ENCODE data around the gene MATN4. TPM values are rescaled to one million over a fixed set of nuclear protein-coding genes. Genes with fewer than 3 reads are reported as not detected.

Gene MATN4
- total RNA-seq, 1 donor from 2014 or later = not detected

DNA sequence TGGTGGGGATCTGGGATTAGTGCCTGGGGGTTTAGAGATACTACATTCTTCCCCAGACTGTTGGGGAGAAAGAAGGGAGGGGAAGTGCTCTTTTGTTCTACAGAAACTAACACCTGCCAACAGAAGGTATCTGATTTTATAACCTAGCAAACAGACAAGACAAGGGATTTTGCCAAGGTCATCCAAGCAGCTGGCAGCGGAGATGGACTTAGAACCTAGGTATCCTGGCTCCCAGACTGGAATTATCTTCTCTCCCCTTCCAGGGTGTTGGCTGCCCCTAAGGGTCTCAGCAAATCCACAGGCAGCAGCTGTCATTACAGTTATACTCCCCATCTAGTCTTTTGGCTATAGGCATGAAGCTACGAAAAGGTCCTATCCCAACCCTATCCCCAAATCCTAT, 31.7 kb upstream of the MATN4 start:
- no peaks in the 10 kb centered on the region for H3K9me3 ChIP-seq
- TF ChIP-seq POLR2A (IDR thresholded peaks at IDR 0.05) (no peak), POLR2AphosphoS5 (IDR thresholded peaks at IDR 0.05; ENCODE audit: insufficient read depth in 1 of 2, low read depth in 1 of 2) (no peak)
- TF ChIP-seq, protein P1, sequence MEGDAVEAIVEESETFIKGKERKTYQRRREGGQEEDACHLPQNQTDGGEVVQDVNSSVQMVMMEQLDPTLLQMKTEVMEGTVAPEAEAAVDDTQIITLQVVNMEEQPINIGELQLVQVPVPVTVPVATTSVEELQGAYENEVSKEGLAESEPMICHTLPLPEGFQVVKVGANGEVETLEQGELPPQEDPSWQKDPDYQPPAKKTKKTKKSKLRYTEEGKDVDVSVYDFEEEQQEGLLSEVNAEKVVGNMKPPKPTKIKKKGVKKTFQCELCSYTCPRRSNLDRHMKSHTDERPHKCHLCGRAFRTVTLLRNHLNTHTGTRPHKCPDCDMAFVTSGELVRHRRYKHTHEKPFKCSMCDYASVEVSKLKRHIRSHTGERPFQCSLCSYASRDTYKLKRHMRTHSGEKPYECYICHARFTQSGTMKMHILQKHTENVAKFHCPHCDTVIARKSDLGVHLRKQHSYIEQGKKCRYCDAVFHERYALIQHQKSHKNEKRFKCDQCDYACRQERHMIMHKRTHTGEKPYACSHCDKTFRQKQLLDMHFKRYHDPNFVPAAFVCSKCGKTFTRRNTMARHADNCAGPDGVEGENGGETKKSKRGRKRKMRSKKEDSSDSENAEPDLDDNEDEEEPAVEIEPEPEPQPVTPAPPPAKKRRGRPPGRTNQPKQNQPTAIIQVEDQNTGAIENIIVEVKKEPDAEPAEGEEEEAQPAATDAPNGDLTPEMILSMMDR (IDR thresholded peaks at IDR 0.05) = no peak
- H3K27me3 ChIP-seq = no peaks in the 10 kb centered on the region
- no peak for DNase-seq (ENCODE audit: extremely low spot score in 2 of 2)
- H3K4me3 ChIP-seq = no peak overlapping the region
- H3K4me1 ChIP-seq = peaks cover 82% of the 10 kb centered on the region
- H3K27ac ChIP-seq = peak overlapping the region; percentile 91
- H3K36me3 ChIP-seq = peaks cover 0 to 8% of the 10 kb centered on the region in 2 donors
- intact Hi-C loops (cut with DNase I) = no loop called here

GRCh38 chr20:45339084-45339483, 31.0 kb upstream of the MATN4 start:
- DNase-seq (ENCODE audit: extremely low spot score in 2 of 2) = no peak
- Histone ChIP-seq H3K9me3 (no peaks in the 10 kb centered on the region), H3K27me3 (no peaks in the 10 kb centered on the region), H3K27ac (peak overlapping the region; percentile 81), H3K36me3 (peaks cover 0 to 11% of the 10 kb centered on the region in 2 donors), H3K4me3 (no peak overlapping the region), H3K4me1 (peaks cover 75% of the 10 kb centered on the region)
- no peak for TF ChIP-seq POLR2A (IDR thresholded peaks at IDR 0.05)
- peak; percentile 15 to 17 for TF ChIP-seq POLR2AphosphoS5 (IDR thresholded peaks at IDR 0.05; ENCODE audit: insufficient read depth in 1 of 2, low read depth in 1 of 2)
- TF ChIP-seq, protein P1 (IDR thresholded peaks at IDR 0.05) = no peak
- intact Hi-C loops (cut with DNase I) = no loop called here

- peaks cover 0 to 11% of the 10 kb centered on the region in 2 donors for H3K36me3 ChIP-seq
- H3K4me3 ChIP-seq = no peak overlapping the region
- H3K27ac ChIP-seq = peak overlapping the region; percentile 81
- H3K27me3 ChIP-seq = no peaks in the 10 kb centered on the region
- H3K9me3 ChIP-seq = no peaks in the 10 kb centered on the region
- H3K4me1 ChIP-seq = peaks cover 68% of the 10 kb centered on the region
- TF ChIP-seq POLR2A (IDR thresholded peaks at IDR 0.05) = no peak
- TF ChIP-seq, protein P1 (IDR thresholded peaks at IDR 0.05) = no peak
- no peak for DNase-seq (ENCODE audit: extremely low spot score in 2 of 2)
- intact Hi-C loops (cut with DNase I) = no loop called here
These were observed 30.3 kb upstream of the MATN4 start for GRCh38 chr20:45338121-45339030.

- Histone ChIP-seq H3K36me3 (peaks cover 0 to 18% of the 10 kb centered on the region in 2 donors), H3K9me3 (no peaks in the 10 kb centered on the region), H3K27me3 (no peaks in the 10 kb centered on the region), H3K27ac (peak overlapping the region; percentile 81), H3K4me1 (peaks cover 60% of the 10 kb centered on the region), H3K4me3 (no peak overlapping the region)
- intact Hi-C loops (cut with DNase I) = no loop called here
- no peak for DNase-seq (ENCODE audit: extremely low spot score in 2 of 2)
- TF ChIP-seq POLR2AphosphoS5 (IDR thresholded peaks at IDR 0.05; ENCODE audit: insufficient read depth in 1 of 2, low read depth in 1 of 2) (peak in 1 of 2 donors; percentile 63), POLR2A (IDR thresholded peaks at IDR 0.05) (no peak)
- TF ChIP-seq, protein P1 (IDR thresholded peaks at IDR 0.05) = no peak
These were observed 29.4 kb upstream of the MATN4 start for GRCh38 chr20:45337367-45338120.

Data from vagina (tissue), 2 donors.